ENCODE results near the gene ASF1B. TPM values are rescaled to one million over a fixed set of nuclear protein-coding genes. Genes with fewer than 3 reads are reported as not detected.
A peak's percentile ranks its signal among the peaks of the same experiment; 100 is the strongest.

Gene ASF1B
- polyA plus RNA-seq, 1 experiment = 11.1 TPM

GRCh38 chr19:14116918-14117578 is 19.3 kb downstream of the ASF1B start:
- ChIA-PET POLR2A (interaction anchor here (0.6 kb wide), 1 partner anchor 60 kb away, joined by 3 read pairs; no protein-coding TSS in a partner anchor), CTCF (interaction anchor here (1.0 to 2.0 kb wide), 7 partner anchors 9 to 236 kb away, joined by 3 to 11 read pairs (median 4); partner anchors contain the start of genes ASF1B and IL27RA)
- H3K4me3 ChIP-seq (ENCODE audit: low read depth, low read length) = peak overlapping the region; percentile 85
- no peak for TF ChIP-seq CTCF (IDR thresholded peaks at IDR 0.05; ENCODE audit: insufficient read depth, low read depth, low read length)
- H3K36me3 ChIP-seq (ENCODE audit: control insufficient read depth, insufficient read depth, low read length) = no peaks in the 10 kb centered on the region
- DNase-seq (ENCODE audit: low read depth) = no peak
- H3K27me3 ChIP-seq (ENCODE audit: control insufficient read depth, insufficient read depth, low read length) = no peaks in the 10 kb centered on the region

- no peak for DNase-seq (ENCODE audit: low read depth)
- TF ChIP-seq CTCF (IDR thresholded peaks at IDR 0.05; ENCODE audit: insufficient read depth, low read depth, low read length) = no peak
- no peaks in the 10 kb centered on the region for H3K27me3 ChIP-seq (ENCODE audit: control insufficient read depth, insufficient read depth, low read length)
- CTCF ChIA-PET = interaction anchor here (0.8 to 2.0 kb wide), 6 partner anchors 8 to 236 kb away, joined by 3 to 11 read pairs (median 4); partner anchors contain the start of genes ASF1B and IL27RA
- H3K36me3 ChIP-seq (ENCODE audit: control insufficient read depth, insufficient read depth, low read length) = no peaks in the 10 kb centered on the region
- POLR2A ChIA-PET = interaction anchor here (0.6 kb wide), 1 partner anchor 59 kb away, joined by 3 read pairs; no protein-coding TSS in a partner anchor
- H3K4me3 ChIP-seq (ENCODE audit: low read depth, low read length) = peak overlapping the region; percentile 85
These were observed 19.9 kb downstream of the ASF1B start for GRCh38 chr19:14116525-14116917.

- POLR2A ChIA-PET = no interaction called here
- TF ChIP-seq CTCF (IDR thresholded peaks at IDR 0.05; ENCODE audit: insufficient read depth, low read depth, low read length) = no peak
- H3K27me3 ChIP-seq (ENCODE audit: control insufficient read depth, insufficient read depth, low read length) = no peaks in the 10 kb centered on the region
- no peak overlapping the region for H3K4me3 ChIP-seq (ENCODE audit: low read depth, low read length)
- CTCF ChIA-PET = interaction anchor here (0.8 to 2.7 kb wide), 7 partner anchors 10 to 254 kb away, joined by 3 to 11 read pairs (median 4); partner anchors contain the start of gene ASF1B
- DNase-seq (ENCODE audit: low read depth) = no peak
- H3K36me3 ChIP-seq (ENCODE audit: control insufficient read depth, insufficient read depth, low read length) = no peaks in the 10 kb centered on the region
These were observed 20.6 kb downstream of the ASF1B start for GRCh38 chr19:14115756-14116155.

GRCh38 chr19:14114854-14115253 is 21.5 kb downstream of the ASF1B start:
- Histone ChIP-seq H3K36me3 (ENCODE audit: control insufficient read depth, insufficient read depth, low read length) (no peaks in the 10 kb centered on the region), H3K4me3 (ENCODE audit: low read depth, low read length) (no peak overlapping the region), H3K27me3 (ENCODE audit: control insufficient read depth, insufficient read depth, low read length) (no peaks in the 10 kb centered on the region)
- CTCF ChIA-PET = interaction anchor here (1.1 to 2.7 kb wide), 11 partner anchors 9 to 253 kb away, joined by 3 to 11 read pairs (median 5); partner anchors contain the start of gene ASF1B
- TF ChIP-seq CTCF (IDR thresholded peaks at IDR 0.05; ENCODE audit: insufficient read depth, low read depth, low read length) = peak; percentile 61
- POLR2A ChIA-PET = no interaction called here
- DNase-seq (ENCODE audit: low read depth) = no peak

GRCh38 chr19:14114439-14114838 is 21.9 kb downstream of the ASF1B start:
- no peak for TF ChIP-seq CTCF (IDR thresholded peaks at IDR 0.05; ENCODE audit: insufficient read depth, low read depth, low read length)
- CTCF ChIA-PET = interaction anchor here (1.1 to 2.7 kb wide), 8 partner anchors 9 to 252 kb away, joined by 3 to 7 read pairs (median 5); partner anchors contain the start of gene ASF1B
- Histone ChIP-seq H3K36me3 (ENCODE audit: control insufficient read depth, insufficient read depth, low read length) (no peaks in the 10 kb centered on the region), H3K27me3 (ENCODE audit: control insufficient read depth, insufficient read depth, low read length) (no peaks in the 10 kb centered on the region), H3K4me3 (ENCODE audit: low read depth, low read length) (no peak overlapping the region)
- POLR2A ChIA-PET = interaction anchor here (0.6 kb wide), 1 partner anchor 1148 kb away, joined by 3 read pairs; no protein-coding TSS in a partner anchor
- DNase-seq (ENCODE audit: low read depth) = no peak
